Colonic mucosa (tissue), 4 donors: ENCODE data around the gene PSMC2. TPM values are rescaled to one million over a fixed set of nuclear protein-coding genes. Genes with fewer than 3 reads are reported as not detected.
"Not testable (repeated sequence)": the region's sequence is repeated elsewhere in the genome, so short reads cannot be mapped to it uniquely, and the experiment has no call there.

ENCODE experiments used
- DNase-seq: peaks from one replicate; pipeline ENCODE4 v3.0.0-alpha.2; 2020
- H3K27ac ChIP-seq: fragments of 200-600 bp; one replicate; pipeline ENCODE4 v1.8.0; 2021
- H3K27me3 ChIP-seq: fragments of 200-600 bp; one replicate; pipeline ENCODE4 v1.8.0; 2021
- H3K36me3 ChIP-seq: fragments of 200-600 bp; one replicate; pipeline ENCODE4 v1.8.0; 2021
- H3K4me1 ChIP-seq: fragments of 200-600 bp; one replicate; pipeline ENCODE4 v1.8.0; 2021; ENCODE audit warnings: mild to moderate bottlenecking
- H3K4me3 ChIP-seq: fragments of 200-600 bp; one replicate; pipeline ENCODE4 v1.8.0; 2021
- H3K9ac ChIP-seq, 2 donors: one replicate each; pipeline ENCODE4 v1.7.0; 2013; ENCODE audit warnings: control low read depth in 2 of 2, low read depth in 2 of 2, low read length in 2 of 2
- H3K9me3 ChIP-seq: fragments of 200-600 bp; one replicate; pipeline ENCODE4 v1.8.0; 2021
- CTCF ChIP-seq: fragments of 200-600 bp; IDR thresholded peaks from one replicate; pipeline ENCODE4 v1.8.0; 2022; ENCODE audit warnings: antibody characterized with exemption, mild to moderate bottlenecking
- intact Hi-C: fragments of 100-400 bp; cut with DNase I; formaldehyde crosslinking; loops from one replicate; pipeline ENCODE4 v1.14.1; 2022
- total RNA-seq, 2 donors: library from RNA; stranded (reverse); fragmentation: NEBNext Ultra II Directional in 1 of 2; extraction: Animal tissue kit (Norgen Biotek cat#: 25700) in 1 of 2; gene quantifications; one replicate each; pipeline ENCODE4 v1.2.1, GENCODE V29; 2021
- donor health status: healthy.
- donor health status: DM: no; HTN: no; CAD: no.
- donor health status: DM: no; HTN: no; CAD: no.

Gene PSMC2
- total RNA-seq, 2 donors from 2014 or later: 75.6 to 109 TPM

GRCh38 chr7:103394566-103394965 is 47.1 kb downstream of the PSMC2 start:
- intact Hi-C loops: no loop called here
- Histone ChIP-seq H3K36me3 (no peaks in the 10 kb centered on the region), H3K27ac (no peak overlapping the region), H3K9me3 (no peaks in the 10 kb centered on the region), H3K9ac (no peak overlapping the region), H3K27me3 (no peaks in the 10 kb centered on the region), H3K4me3 (no peak overlapping the region), H3K4me1 (no peaks in the 10 kb centered on the region)
- TF ChIP-seq CTCF: no peak
- no peak for DNase-seq

- intact Hi-C loops: no loop called here
- H3K9ac ChIP-seq: no peak overlapping the region
- H3K27ac ChIP-seq: no peak overlapping the region
- H3K4me3 ChIP-seq: no peak overlapping the region
- H3K9me3 ChIP-seq: no peaks in the 10 kb centered on the region
- no peaks in the 10 kb centered on the region for H3K27me3 ChIP-seq
- H3K36me3 ChIP-seq: no peaks in the 10 kb centered on the region
- no peak for TF ChIP-seq CTCF
- DNase-seq: no peak
- no peaks in the 10 kb centered on the region for H3K4me1 ChIP-seq
Observed at GRCh38 chr7:103395071-103395470, 47.6 kb downstream of the PSMC2 start.

GRCh38 chr7:103396471-103396870 is 49.0 kb downstream of the PSMC2 start:
- intact Hi-C loops: no loop called here
- TF ChIP-seq CTCF: no peak
- Histone ChIP-seq H3K4me1 (no peaks in the 10 kb centered on the region), H3K36me3 (no peaks in the 10 kb centered on the region), H3K9ac (no peak overlapping the region), H3K27ac (no peak overlapping the region), H3K27me3 (no peaks in the 10 kb centered on the region), H3K9me3 (no peaks in the 10 kb centered on the region), H3K4me3 (no peak overlapping the region)
- DNase-seq: no peak

GRCh38 chr7:103398483-103399127 is 51.2 kb downstream of the PSMC2 start:
- Histone ChIP-seq H3K4me3 (no peak overlapping the region), H3K4me1 (no peaks in the 10 kb centered on the region), H3K9me3 (no peaks in the 10 kb centered on the region), H3K27me3 (no peaks in the 10 kb centered on the region), H3K36me3 (no peaks in the 10 kb centered on the region), H3K9ac (no peak overlapping the region), H3K27ac (no peak overlapping the region)
- intact Hi-C loops: no loop called here
- TF ChIP-seq CTCF: no peak
- DNase-seq: no peak

- H3K36me3 ChIP-seq, H3K27ac ChIP-seq, H3K9ac ChIP-seq: not testable (repeated sequence)
Observed at GRCh38 chr7:103399687-103400086, 52.2 kb downstream of the PSMC2 start.

GRCh38 chr7:103405789-103406613 is 58.6 kb downstream of the PSMC2 start:
- H3K9me3 ChIP-seq, H3K36me3 ChIP-seq, H3K27me3 ChIP-seq, H3K4me1 ChIP-seq, H3K27ac ChIP-seq, H3K4me3 ChIP-seq, H3K9ac ChIP-seq, DNase-seq: not testable (repeated sequence)
- intact Hi-C loops: loop anchor here (5.0 kb wide), 1 partner anchor 109 kb away; the partner anchor contains the start of gene PMPCB

More at GRCh38 chr7:103399687-103400086, 52.2 kb downstream of the PSMC2 start:
- intact Hi-C loops, H3K4me1 ChIP-seq, H3K4me3 ChIP-seq, DNase-seq, H3K27me3 ChIP-seq, H3K9me3 ChIP-seq: not testable (repeated sequence)
